H4 (cell line): ENCODE measurements around the gene SYNJ2. TPM values are rescaled to one million over a fixed set of nuclear protein-coding genes. Genes with fewer than 3 reads are reported as not detected.

Source experiments
- DNase-seq: peaks from one replicate; pipeline ENCODE4 v3.0.0-alpha.2; 2015; ENCODE audit warnings: low spot score
- total RNA-seq: library from RNA; depleted of rRNA; stranded (reverse); fragments of >200 nt; shearing (Covaris generic); gene quantifications from 2 replicates; pipeline ENCODE4 v1.2.3, GENCODE V29; 2014

Gene SYNJ2
- total RNA-seq, 1 experiment from 2014 or later, result 20.6 TPM

GRCh38 chr6:157996201-157996712 is 14.6 kb downstream of the SYNJ2 start:
- no peak for DNase-seq

DNA sequence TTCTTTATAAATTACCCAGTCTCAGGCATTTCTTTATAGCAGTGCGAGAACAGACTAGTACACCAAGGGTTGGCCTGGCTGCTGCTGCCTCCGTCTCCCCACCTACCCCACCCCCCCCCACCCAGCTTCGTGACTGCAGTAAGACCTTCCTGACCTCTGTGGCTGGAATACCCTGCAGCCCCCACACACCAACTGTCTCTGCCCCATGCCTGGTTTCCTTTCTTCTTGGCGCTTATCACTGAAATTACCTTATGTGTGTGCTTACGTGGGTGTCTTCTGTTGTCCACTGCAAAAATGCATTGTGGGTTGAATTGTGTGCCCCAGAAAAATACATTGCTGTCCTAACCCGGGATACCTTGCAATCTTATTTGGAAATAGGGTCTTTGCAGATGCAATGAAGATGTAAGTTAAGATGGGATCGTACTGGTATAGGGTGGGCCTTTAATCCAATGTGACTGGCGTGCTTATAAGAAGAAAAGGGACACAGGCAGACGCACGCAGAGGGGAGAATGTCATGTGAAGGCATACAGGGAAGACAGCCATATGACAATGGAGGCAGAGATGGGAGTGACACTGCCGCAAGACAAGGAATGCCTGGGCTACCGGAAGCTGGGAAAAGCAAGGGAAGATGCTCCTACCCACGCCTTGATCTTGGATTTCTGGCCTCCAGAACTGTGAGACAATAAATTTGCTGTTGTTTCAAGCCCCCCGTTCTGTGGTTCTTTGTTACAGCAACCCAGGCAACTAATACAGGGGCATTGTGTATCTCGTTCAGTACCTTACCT is 15.4 kb downstream of the SYNJ2 start:
- DNase-seq, result no peak

DNA sequence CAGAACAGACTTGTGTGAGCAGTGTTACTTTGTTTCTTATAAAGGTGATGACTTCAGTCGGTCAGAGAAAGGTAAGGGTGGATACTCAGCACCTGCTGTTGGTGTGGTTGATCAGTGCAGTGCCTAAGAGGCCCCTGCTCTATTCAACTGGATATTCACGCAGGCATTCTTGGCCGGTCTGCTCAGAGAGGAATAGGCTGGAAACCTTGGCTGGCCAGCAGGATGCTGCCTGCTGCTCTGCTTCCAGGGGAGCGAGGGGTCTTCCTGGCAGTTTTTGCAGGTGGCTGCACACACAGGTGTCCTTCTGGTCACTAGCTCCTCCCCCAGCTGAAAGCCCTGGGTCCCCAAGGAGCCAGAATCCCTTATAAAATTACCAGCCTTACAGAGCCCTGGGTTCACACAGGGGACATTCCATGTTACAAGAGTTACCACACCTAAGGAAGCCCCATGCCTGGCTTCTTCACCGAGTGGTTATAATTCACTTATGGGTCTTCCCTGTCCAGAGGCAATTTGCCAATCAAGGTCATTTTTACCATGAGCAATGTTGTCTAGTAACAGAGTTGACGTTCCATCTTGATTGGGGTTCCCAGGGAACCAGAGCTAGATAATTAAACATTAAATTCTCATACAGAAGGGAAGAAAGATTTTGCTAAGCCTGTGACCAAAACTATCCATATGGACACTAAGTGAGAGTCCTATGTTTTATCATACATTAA is 16.4 kb downstream of the SYNJ2 start:
- DNase-seq, result no peak

DNA sequence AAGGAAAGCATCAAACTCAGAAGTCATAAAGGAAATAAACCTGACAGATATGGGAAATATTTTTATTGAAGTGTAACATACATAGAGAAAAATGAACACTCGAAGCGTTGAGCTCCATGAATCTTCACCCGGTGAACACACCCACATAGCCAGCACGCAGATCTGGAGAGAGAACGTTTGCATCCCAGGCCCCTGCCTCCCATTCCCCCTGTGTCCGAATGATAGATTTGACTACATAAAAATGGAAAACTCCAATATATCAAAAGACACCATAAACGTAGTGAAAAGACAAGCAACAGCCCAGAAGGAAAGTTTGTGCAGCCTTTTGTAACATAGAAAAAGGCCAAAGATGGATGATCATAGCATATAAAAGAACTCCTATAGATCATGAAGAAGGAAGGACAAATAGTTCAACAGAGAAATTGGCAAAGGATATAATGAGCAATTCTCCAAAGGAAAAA is 17.1 kb downstream of the SYNJ2 start:
- no peak for DNase-seq

DNA sequence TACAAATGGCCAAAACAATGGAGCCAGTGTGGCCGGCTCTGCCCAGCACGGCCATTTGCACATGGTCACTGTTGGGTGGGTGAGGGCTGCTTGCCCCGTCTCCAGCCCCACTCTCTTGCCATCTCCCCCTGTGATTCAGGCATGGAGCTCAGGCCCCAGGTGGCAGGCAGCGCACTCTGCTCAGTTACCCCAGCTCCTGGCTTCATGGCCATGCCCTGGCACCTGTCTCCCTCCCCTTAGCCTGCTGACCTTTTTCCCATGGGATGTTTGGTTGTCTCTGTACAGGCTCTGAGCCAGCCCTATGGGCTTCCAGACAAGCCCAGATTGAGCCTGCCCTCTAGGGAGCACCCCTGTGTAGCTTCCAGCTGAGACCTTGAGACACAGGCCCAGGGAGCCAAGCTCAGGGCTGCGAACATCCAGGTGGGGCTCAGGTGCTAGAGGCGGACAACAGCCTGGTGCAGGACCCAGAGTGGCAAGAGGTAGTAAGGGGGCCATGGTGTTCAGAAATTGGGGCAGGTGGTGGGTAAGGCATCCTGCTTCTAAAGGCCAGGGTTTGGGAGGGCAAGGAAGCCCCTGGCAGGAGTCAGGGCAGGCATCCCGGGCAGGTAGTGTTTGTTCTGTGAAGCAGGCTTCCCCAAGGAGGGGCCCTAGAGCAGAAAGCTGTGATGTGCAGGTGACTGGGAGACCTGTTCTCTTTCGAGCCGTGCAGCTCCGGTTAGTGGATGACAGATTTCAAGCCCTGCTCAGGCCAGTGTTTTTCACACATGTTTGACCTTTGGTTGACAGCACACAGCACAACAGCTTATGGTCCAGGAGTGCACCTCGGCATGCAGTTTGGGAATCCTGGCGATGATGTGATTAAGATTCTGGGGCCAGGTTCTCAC is 17.7 kb downstream of the SYNJ2 start:
- DNase-seq, result no peak

- DNase-seq, result no peak
These were observed 19.1 kb downstream of the SYNJ2 start for GRCh38 chr6:158000530-158001307.

DNA sequence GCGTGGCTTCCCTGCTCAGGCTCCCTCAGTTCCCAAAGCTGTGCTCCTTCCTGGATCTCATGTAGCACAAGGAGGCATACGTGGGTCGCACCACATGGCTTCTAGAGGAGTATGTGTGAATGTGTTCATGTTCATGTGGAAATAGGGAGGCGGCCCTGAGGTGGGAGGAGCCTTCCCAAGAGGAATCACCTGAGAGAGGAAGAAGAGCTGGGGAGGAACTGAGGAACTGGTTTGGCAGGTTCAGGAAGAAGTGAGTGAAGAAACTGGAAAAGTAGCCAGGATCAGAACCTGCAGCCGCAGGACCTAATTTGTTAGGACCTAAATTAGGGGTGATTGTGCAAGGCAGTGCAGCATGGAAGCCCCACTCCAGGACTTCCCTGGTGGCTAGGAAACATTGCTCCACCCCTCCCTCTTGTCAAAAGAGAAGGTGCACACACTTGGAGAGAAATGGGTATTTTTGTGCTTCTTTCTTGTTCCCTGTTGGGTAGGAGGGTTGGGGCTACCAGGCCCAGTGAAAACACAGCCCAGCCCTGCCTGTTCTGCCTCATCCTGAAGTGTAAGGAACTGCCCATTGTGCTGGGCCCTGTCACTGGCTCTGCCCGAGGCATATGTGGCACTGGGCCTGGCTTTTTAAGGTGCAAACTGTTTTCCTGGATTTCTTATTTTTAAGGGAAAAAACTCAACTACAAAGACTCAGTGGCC is 20.7 kb downstream of the SYNJ2 start:
- DNase-seq, result no peak

GRCh38 chr6:158002951-158003853 is 21.5 kb downstream of the SYNJ2 start:
- peak; percentile 69 for DNase-seq

GRCh38 chr6:158003910-158004700 is 22.4 kb downstream of the SYNJ2 start:
- no peak for DNase-seq

GRCh38 chr6:158004701-158005095 is 23.0 kb downstream of the SYNJ2 start:
- no peak for DNase-seq

GRCh38 chr6:158005626-158006180 is 24.0 kb downstream of the SYNJ2 start:
- no peak for DNase-seq

GRCh38 chr6:158006331-158006730 is 24.7 kb downstream of the SYNJ2 start:
- no peak for DNase-seq

DNA sequence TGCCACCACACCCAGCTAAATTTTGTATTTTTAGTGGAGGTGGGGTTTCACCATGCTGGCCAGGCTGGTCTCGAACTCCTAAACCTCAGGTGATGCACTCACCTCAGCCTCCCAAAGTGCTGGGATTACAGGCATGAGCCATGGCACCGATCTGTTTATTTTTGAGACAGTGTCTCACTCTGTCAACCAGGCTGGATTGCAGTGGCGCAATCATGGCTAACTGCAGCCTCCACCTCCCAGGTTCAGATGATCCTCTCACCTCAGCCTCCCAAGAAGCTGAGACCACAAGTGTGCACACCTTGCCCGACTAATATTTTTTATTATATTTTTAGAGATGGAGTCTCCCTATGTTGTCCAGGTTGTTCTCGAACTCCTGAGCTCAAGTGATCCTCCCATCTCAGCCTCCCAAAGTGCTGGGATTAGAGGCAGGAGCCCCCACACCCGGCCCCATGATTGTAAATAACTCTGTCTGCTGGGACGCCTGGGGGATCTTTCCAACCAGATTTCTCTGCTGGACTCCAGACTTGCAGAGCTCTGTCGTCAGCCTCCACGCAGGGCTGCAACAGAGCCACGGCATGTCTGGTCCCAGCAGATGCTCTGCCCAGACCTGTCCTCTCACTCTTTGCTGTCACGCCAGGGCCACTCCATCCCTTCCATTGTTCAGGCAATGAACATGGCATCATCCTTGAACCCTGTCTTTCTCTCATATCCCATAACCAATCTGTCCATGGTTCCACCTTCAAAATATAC is 25.3 kb downstream of the SYNJ2 start:
- no peak for DNase-seq

- DNase-seq, result no peak
These were observed 27.1 kb downstream of the SYNJ2 start for GRCh38 chr6:158008864-158009113.

DNA sequence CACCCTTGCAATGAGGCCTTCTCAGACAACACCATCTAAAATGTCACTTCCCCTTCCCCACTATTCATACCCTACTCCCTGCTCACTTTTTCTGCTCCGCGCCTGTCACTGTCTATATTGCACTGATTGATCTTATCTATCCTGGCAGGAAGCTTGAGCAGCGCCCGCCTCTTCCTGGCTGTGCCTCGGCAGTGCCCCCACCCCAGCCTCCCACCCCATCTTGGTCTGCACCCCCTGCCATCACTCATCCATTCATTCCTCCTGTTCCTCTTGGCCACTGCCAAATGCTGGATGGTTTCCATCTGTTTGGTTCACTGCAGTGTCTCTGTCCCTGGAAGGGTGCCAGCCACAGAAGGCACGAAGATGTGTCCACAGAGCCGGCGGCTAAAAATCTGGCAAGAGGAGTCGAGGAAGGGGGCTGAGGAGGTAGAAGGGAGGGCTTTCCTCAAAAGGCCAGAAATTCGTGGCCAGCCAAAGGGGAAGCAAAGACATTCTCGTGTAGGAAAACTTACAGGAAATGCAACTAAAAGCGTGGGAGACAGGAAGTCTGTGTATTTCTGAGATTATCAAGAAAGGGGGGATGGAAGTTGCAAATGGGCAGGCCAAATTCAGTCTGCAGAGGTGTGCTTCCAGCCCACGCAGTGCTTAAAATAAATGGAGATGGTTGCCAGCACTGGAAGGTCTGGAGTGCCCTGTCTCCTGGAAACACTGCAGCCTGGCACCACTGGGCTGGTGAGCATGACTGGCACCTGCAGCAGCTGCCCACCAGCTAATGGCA is 27.6 kb downstream of the SYNJ2 start:
- DNase-seq, result no peak

- no peak for DNase-seq
These were observed 28.4 kb downstream of the SYNJ2 start for GRCh38 chr6:158009935-158010585.
